HCT116 (cell line): ENCODE data around the gene AKT3. TPM values are rescaled to one million over a fixed set of nuclear protein-coding genes. Genes with fewer than 3 reads are reported as not detected.

Experiments
- ATAC-seq: fragments of 200-7000 bp; cut with Tn5 transposase; 2 replicates; pipeline ENCODE4 v1.9.1; 2020; ENCODE audit warnings: mild to moderate bottlenecking, moderate library complexity
- BruUV-seq: library from RNA; stranded (reverse); fragments of 400-500 nt; replicated peaks from 2 replicates; lab custom pipeline; 2021; lab: Mats Ljungman, UMichigan
- CTCF ChIA-PET: fragments of 300-600 bp; sonication (Branson Sonifier 250); formaldehyde crosslinking; loops from one replicate; lab custom pipeline; 2021; ENCODE audit warnings: antibody characterized with exemption; lab: Charles Lee
- POLR2A ChIA-PET: fragments of 300-600, 350-600 bp; sonication (Branson Sonifier 250); formaldehyde crosslinking; loops from one replicate; lab custom pipeline; 2021; ENCODE audit warnings: antibody characterized with exemption; lab: Charles Lee
- RAD21 ChIA-PET, 2 experiments: fragments of 300-600 bp; sonication (Branson Sonifier 250); formaldehyde crosslinking; loops; one replicate each; lab custom pipeline; 2023; ENCODE audit warnings: low total read pairs in 2 of 2; ENCODE audit not compliant: uncharacterized antibody in 2 of 2, unreplicated experiment in 2 of 2, low non-redundant PET in 1 of 2; lab: Charles Lee
- DNase-seq: peaks from one replicate; pipeline ENCODE4 v3.0.0-alpha.2; 2010; ENCODE audit warnings: low read depth, low spot score
- H2AFZ ChIP-seq: fragments of 200-600 bp; shearing (Covaris generic), sonication (generic); 2 replicates; pipeline ENCODE4 v1.6.1; 2017; ENCODE audit warnings: low read depth, mixed run types, mixed read lengths, antibody characterized with exemption, low read length; ENCODE audit not compliant: poor library complexity, severe bottlenecking
- H3K27ac ChIP-seq: 2 replicates; pipeline ENCODE4 v1.5.1; 2012; ENCODE audit warnings: low read depth, low read length
- H3K27me3 ChIP-seq: fragments of 200-600 bp; sonication (generic); 2 replicates; pipeline ENCODE4 v1.6.1; 2016; ENCODE audit warnings: mixed run types, low read length, mixed read lengths; ENCODE audit not compliant: insufficient read depth
- H3K36me3 ChIP-seq, 2 experiments: fragments of 200-500 bp in 1 of 2; fragments of 200-600 bp in 1 of 2; sonication (Bioruptor generic) in 1 of 2; sonication (generic) in 1 of 2; 2 replicates each; pipeline versions ENCODE4 v1.5.1 to v1.6.1; 2014 to 2016; ENCODE audit warnings: low read length in 2 of 2, inconsistent platforms in 1 of 2, mixed read lengths in 1 of 2, mixed run types in 1 of 2; ENCODE audit not compliant: insufficient read depth in 2 of 2, control insufficient read depth in 1 of 2
- H3K4me1 ChIP-seq, 2 experiments: fragments of 200-600 bp in 1 of 2; sonication (generic) in 1 of 2; 2 replicates each; pipeline versions ENCODE4 v1.5.1 to v1.6.1; 2012 to 2017; ENCODE audit warnings: low read length in 2 of 2, inconsistent platforms in 1 of 2, mild to moderate bottlenecking in 1 of 2, mixed read lengths in 1 of 2, mixed run types in 1 of 2, moderate library complexity in 1 of 2; ENCODE audit not compliant: insufficient read depth in 2 of 2, control insufficient read depth in 1 of 2
- H3K4me2 ChIP-seq: fragments of 200-600 bp; sonication (generic); 2 replicates; pipeline ENCODE4 v1.6.1; 2017; ENCODE audit warnings: mixed run types, low read length, mixed read lengths
- H3K4me3 ChIP-seq, 2 experiments: fragments of 200-600 bp in 1 of 2; sonication (generic) in 1 of 2; replicated peaks in 1 of 2; 2 replicates each; pipeline ENCODE4 v1.5.1; 2011 to 2016; ENCODE audit warnings: low read length in 2 of 2, control low read depth in 1 of 2, low read depth in 1 of 2, mild to moderate bottlenecking in 1 of 2, mixed read lengths in 1 of 2, mixed run types in 1 of 2
- H3K79me2 ChIP-seq: fragments of 200-600 bp; sonication (generic); 2 replicates; pipeline ENCODE4 v1.6.1; 2017; ENCODE audit warnings: mild to moderate bottlenecking, mixed run types, low read length, moderate library complexity, mixed read lengths; ENCODE audit not compliant: insufficient read depth
- H3K9ac ChIP-seq: fragments of 200-600 bp; sonication (generic); 2 replicates; pipeline ENCODE4 v1.6.1; 2016; ENCODE audit warnings: low read length, mixed read lengths
- H3K9me2 ChIP-seq: fragments of 200-600 bp; sonication (generic), shearing (Covaris generic); 2 replicates; pipeline ENCODE4 v1.6.1; 2017; ENCODE audit warnings: mixed run types, mild to moderate bottlenecking, moderate library complexity; ENCODE audit not compliant: insufficient read depth
- H3K9me3 ChIP-seq, 2 experiments: fragments of 200-500 bp in 1 of 2; fragments of 200-600 bp in 1 of 2; sonication (Bioruptor generic) in 1 of 2; sonication (generic) in 1 of 2; 2 replicates each; pipeline ENCODE4 v1.6.1; 2014 to 2017; ENCODE audit warnings: low read length in 2 of 2, mixed read lengths in 2 of 2, inconsistent platforms in 1 of 2, low read depth in 1 of 2, mild to moderate bottlenecking in 1 of 2, mixed run types in 1 of 2, moderate library complexity in 1 of 2; ENCODE audit not compliant: control insufficient read depth in 1 of 2, insufficient read depth in 1 of 2
- H4K20me1 ChIP-seq: fragments of 200-600 bp; sonication (generic), shearing (Covaris generic); 2 replicates; pipeline ENCODE4 v1.6.1; 2017; ENCODE audit warnings: mixed run types, mild to moderate bottlenecking, moderate library complexity; ENCODE audit not compliant: insufficient read depth
- EGR1 ChIP-seq: IDR thresholded peaks from 2 replicates; pipeline ENCODE4 v1.6.1; 2012; ENCODE audit warnings: low read depth
- ELF1 ChIP-seq: IDR thresholded peaks from 2 replicates; pipeline ENCODE4 v1.6.1; 2012; ENCODE audit warnings: low read depth, borderline replicate concordance
- EZH2 ChIP-seq: fragments of 200-600 bp; sonication (generic); IDR thresholded peaks from 2 replicates; pipeline ENCODE4 v1.6.1; 2017; ENCODE audit warnings: antibody characterized with exemption, mixed run types
- EZH2phosphoT487 ChIP-seq: fragments of 200-600 bp; IDR thresholded peaks from 2 replicates; pipeline ENCODE4 v1.6.1; 2018; ENCODE audit warnings: antibody characterized with exemption, borderline replicate concordance
- FOSL1 ChIP-seq: IDR thresholded peaks from 2 replicates; pipeline ENCODE4 v1.6.1; 2012; ENCODE audit warnings: low read depth
- JUND ChIP-seq: IDR thresholded peaks from 2 replicates; pipeline ENCODE4 v1.6.1; 2012
- POLR2A ChIP-seq: IDR thresholded peaks from 2 replicates; pipeline ENCODE4 v1.7.0; 2011; ENCODE audit warnings: borderline replicate concordance; ENCODE audit not compliant: insufficient read depth, insufficient read length; ENCODE audit errors: extremely low read depth
- POLR2AphosphoS5 ChIP-seq: IDR thresholded peaks from 2 replicates; pipeline ENCODE4 v1.6.1; 2011; ENCODE audit warnings: mild to moderate bottlenecking, low read depth, low read length, moderate library complexity
- RAD21 ChIP-seq: IDR thresholded peaks from 2 replicates; pipeline ENCODE4 v1.6.1; 2012; ENCODE audit warnings: low read depth, mild to moderate bottlenecking
- REST ChIP-seq: IDR thresholded peaks from 2 replicates; pipeline ENCODE4 v1.6.1; 2012; ENCODE audit warnings: low read depth
- TCF7L2 ChIP-seq: IDR thresholded peaks from 2 replicates; pipeline ENCODE4 v1.7.0; 2011; ENCODE audit warnings: borderline replicate concordance, inconsistent platforms; ENCODE audit not compliant: insufficient read depth, insufficient read length; ENCODE audit errors: extremely low read depth
- YY1 ChIP-seq: IDR thresholded peaks from 2 replicates; pipeline ENCODE4 v1.6.1; 2011; ENCODE audit warnings: low read length, low read depth, moderate library complexity, mild to moderate bottlenecking; ENCODE audit not compliant: insufficient replicate concordance; ENCODE audit errors: extremely low read depth
- ZNF274 ChIP-seq: fragments of 200-500 bp; sonication (Bioruptor generic); IDR thresholded peaks from 2 replicates; pipeline ENCODE4 v1.6.1; 2014; ENCODE audit warnings: mild to moderate bottlenecking, low read depth, low read length, inconsistent platforms
- intact Hi-C: fragments of 100-400 bp; cut with micrococcal nuclease; formaldehyde crosslinking; loops from 2 replicates; pipeline ENCODE4 v1.10.0; 2022
- total RNA-seq: library from RNA; stranded (reverse); gene quantifications from one replicate; pipeline ENCODE4 v1.2.1, GENCODE V29; 2021; ENCODE audit not compliant: unreplicated experiment
- TF ChIP-seq, protein P1 (sequence below): IDR thresholded peaks from 2 replicates; pipeline ENCODE4 v1.6.1; 2012
- TF ChIP-seq, protein P2 (sequence below), 3 experiments: fragments of 200-600 bp in 1 of 3; sonication (generic) in 1 of 3; IDR thresholded peaks in 2 of 3; conservative IDR thresholded peaks in 1 of 3; 2 replicates each; pipeline ENCODE4 v1.5.1; 2012 to 2017; ENCODE audit warnings: low read depth in 2 of 3, low read length in 2 of 3, antibody characterized with exemption in 1 of 3, borderline replicate concordance in 1 of 3, control low read depth in 1 of 3, mild to moderate bottlenecking in 1 of 3, mixed read lengths in 1 of 3, mixed run types in 1 of 3, moderate library complexity in 1 of 3; ENCODE audit not compliant: insufficient read depth in 1 of 3
- TF ChIP-seq, protein P3 (sequence below): IDR thresholded peaks from 2 replicates; pipeline ENCODE4 v1.6.1; 2012

AKT3 gene
- total RNA-seq, 1 experiment from 2014 or later: 0.49 TPM

DNA sequence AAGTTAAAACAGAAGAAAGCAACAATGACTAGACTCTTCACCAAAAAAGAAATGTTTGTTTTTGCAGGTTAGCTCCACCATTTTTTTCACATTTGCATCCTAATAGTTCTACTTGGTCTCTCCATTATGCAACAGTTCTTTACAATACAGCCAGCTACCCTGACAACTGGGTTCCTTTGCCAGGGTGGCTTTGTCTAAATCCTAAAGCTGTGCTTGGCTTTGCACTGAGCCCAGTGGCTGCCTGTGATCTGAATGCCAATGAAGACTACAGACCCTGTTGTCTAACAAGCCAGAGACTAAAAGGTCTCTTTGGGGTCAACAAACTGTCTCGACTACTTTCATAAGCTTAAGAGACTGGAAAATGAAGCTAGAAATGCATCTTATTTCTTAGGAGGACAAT is 112.0 kb downstream of the AKT3 start:
- no peaks in the 10 kb centered on the region for H3K36me3 ChIP-seq
- ATAC-seq: no peak
- intact Hi-C loops: no loop called here
- no peak overlapping the region for H3K4me3 ChIP-seq
- no peaks in the 10 kb centered on the region for H3K79me2 ChIP-seq
- H3K9ac ChIP-seq: no peak overlapping the region
- ChIA-PET POLR2A (no interaction called here), CTCF (interaction anchor here (1.4 kb wide), 1 partner anchor 11 kb away, joined by 3 read pairs; no protein-coding TSS in a partner anchor), RAD21 (no interaction called here)
- no peak overlapping the region for H3K4me2 ChIP-seq
- no peak for DNase-seq
- no peaks in the 10 kb centered on the region for H4K20me1 ChIP-seq
- H2AFZ ChIP-seq: no peak overlapping the region
- no TSS peak for BruUV-seq
- H3K4me1 ChIP-seq: no peaks in the 10 kb centered on the region
- H3K9me2 ChIP-seq: no peaks in the 10 kb centered on the region
- H3K27me3 ChIP-seq: peaks cover 29% of the 10 kb centered on the region
- H3K9me3 ChIP-seq: no peaks in the 10 kb centered on the region
- TF ChIP-seq, protein P1, sequence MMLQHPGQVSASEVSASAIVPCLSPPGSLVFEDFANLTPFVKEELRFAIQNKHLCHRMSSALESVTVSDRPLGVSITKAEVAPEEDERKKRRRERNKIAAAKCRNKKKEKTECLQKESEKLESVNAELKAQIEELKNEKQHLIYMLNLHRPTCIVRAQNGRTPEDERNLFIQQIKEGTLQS: no peak
- TF ChIP-seq RAD21: no peak
- no peak for TF ChIP-seq POLR2AphosphoS5
- no peak for TF ChIP-seq EZH2
- TF ChIP-seq, protein P2, sequence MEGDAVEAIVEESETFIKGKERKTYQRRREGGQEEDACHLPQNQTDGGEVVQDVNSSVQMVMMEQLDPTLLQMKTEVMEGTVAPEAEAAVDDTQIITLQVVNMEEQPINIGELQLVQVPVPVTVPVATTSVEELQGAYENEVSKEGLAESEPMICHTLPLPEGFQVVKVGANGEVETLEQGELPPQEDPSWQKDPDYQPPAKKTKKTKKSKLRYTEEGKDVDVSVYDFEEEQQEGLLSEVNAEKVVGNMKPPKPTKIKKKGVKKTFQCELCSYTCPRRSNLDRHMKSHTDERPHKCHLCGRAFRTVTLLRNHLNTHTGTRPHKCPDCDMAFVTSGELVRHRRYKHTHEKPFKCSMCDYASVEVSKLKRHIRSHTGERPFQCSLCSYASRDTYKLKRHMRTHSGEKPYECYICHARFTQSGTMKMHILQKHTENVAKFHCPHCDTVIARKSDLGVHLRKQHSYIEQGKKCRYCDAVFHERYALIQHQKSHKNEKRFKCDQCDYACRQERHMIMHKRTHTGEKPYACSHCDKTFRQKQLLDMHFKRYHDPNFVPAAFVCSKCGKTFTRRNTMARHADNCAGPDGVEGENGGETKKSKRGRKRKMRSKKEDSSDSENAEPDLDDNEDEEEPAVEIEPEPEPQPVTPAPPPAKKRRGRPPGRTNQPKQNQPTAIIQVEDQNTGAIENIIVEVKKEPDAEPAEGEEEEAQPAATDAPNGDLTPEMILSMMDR (IDR thresholded peaks at IDR 0.05 in 2 of 3, conservative IDR thresholded peaks at IDR 0.05 in 1 of 3; ENCODE audit: borderline replicate concordance in 1 of 3, insufficient read depth in 1 of 3, low read depth in 2 of 3, low read length in 2 of 3): no peak
- no peak for TF ChIP-seq JUND
- no peak for TF ChIP-seq EZH2phosphoT487
- TF ChIP-seq REST: no peak
- TF ChIP-seq YY1: no peak
- TF ChIP-seq ZNF274: no peak
- TF ChIP-seq, protein P3, sequence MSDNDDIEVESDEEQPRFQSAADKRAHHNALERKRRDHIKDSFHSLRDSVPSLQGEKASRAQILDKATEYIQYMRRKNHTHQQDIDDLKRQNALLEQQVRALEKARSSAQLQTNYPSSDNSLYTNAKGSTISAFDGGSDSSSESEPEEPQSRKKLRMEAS: no peak
- no peak for TF ChIP-seq EGR1
- no peak for TF ChIP-seq FOSL1
- no peak for TF ChIP-seq TCF7L2
- no peak for TF ChIP-seq POLR2A
- TF ChIP-seq ELF1: no peak
- no peak overlapping the region for H3K27ac ChIP-seq
